HepG2 (cell line): ENCODE measurements around the gene HEXIM1. TPM values are rescaled to one million over a fixed set of nuclear protein-coding genes. Genes with fewer than 3 reads are reported as not detected.
A peak's percentile ranks its signal among the peaks of the same experiment; 100 is the strongest.

Experiments used
- ATAC-seq: fragments of 200-7000 bp; cut with Tn5 transposase; 3 replicates; pipeline ENCODE4 v1.9.1; 2020; ENCODE audit warnings: mild to moderate bottlenecking, moderate library complexity
- BruUV-seq: library from RNA; stranded (reverse); fragments of 400-500 nt; replicated peaks from 2 replicates; lab custom pipeline; 2021; lab: Mats Ljungman, UMichigan
- CTCF ChIA-PET: fragments of 300-600 bp; formaldehyde crosslinking; extraction: SDS; loops from one replicate; lab custom pipeline; 2021; ENCODE audit warnings: low total read pairs, inconsistent platforms, low intra/inter-chr PET ratio; lab: Yijun Ruan, JAX
- POLR2A ChIA-PET: fragments of 350-600 bp; sonication (Branson Sonifier 250); formaldehyde crosslinking; loops from one replicate; lab custom pipeline; 2020; ENCODE audit warnings: antibody characterized with exemption, inconsistent platforms; lab: Yijun Ruan, JAX
- DNase-seq: peaks from one replicate; pipeline ENCODE4 v3.0.0-alpha.2; 2015; ENCODE audit warnings: low spot score
- FAIRE-seq: peaks from 3 replicates; lab custom pipeline; 2011; peaks lifted over from hg19 to GRCh38; lab: Jason Lieb, UNC
- H2AFZ ChIP-seq: one replicate; pipeline ENCODE4 v1.6.1; 2011; ENCODE audit warnings: low read length, inconsistent platforms
- H3K27ac ChIP-seq: fragments of 300-600 bp; 3 replicates; pipeline ENCODE4 v1.8.0; 2011; ENCODE audit warnings: mixed run types, mild to moderate bottlenecking, mixed read lengths, low read length, inconsistent platforms; ENCODE audit not compliant: insufficient read depth; ENCODE audit errors: extremely low read length
- H3K27me3 ChIP-seq, 2 experiments: fragments of 200-600 bp in 1 of 2; 2 replicates in 1 of 2; 3 replicates in 1 of 2; pipeline versions ENCODE4 v1.6.0 to v1.8.0; 2011; ENCODE audit warnings: low read length in 2 of 2, mild to moderate bottlenecking in 2 of 2, moderate library complexity in 2 of 2, inconsistent platforms in 1 of 2; ENCODE audit not compliant: insufficient read depth in 2 of 2, control insufficient read depth in 1 of 2
- H3K36me3 ChIP-seq, 2 experiments: fragments of 200-600 bp in 1 of 2; replicated peaks in 1 of 2; 2 replicates in 1 of 2; 3 replicates in 1 of 2; pipeline versions ENCODE4 v1.5.1 to v1.8.0; 2011; ENCODE audit warnings: low read length in 2 of 2, inconsistent platforms in 1 of 2; ENCODE audit not compliant: insufficient read depth in 2 of 2, control insufficient read depth in 1 of 2
- H3K4me1 ChIP-seq: 2 replicates; pipeline ENCODE4 v1.5.1; 2012; ENCODE audit warnings: low read length, inconsistent platforms; ENCODE audit not compliant: insufficient read depth
- H3K4me2 ChIP-seq: 2 replicates; pipeline ENCODE4 v1.6.0; 2011; ENCODE audit warnings: low read depth, low read length, inconsistent platforms
- H3K4me3 ChIP-seq, 3 experiments: fragments of 200-600 bp in 1 of 3; sonication (generic), shearing (Covaris generic) in 1 of 3; replicated peaks in 1 of 3; 2 replicates each; pipeline ENCODE4 v1.5.1; 2011 to 2016; ENCODE audit warnings: low read length in 3 of 3, inconsistent platforms in 2 of 3, low read depth in 2 of 3, mild to moderate bottlenecking in 2 of 3, control low read depth in 1 of 3, mixed read lengths in 1 of 3; ENCODE audit not compliant: insufficient read depth in 1 of 3
- H3K79me2 ChIP-seq: one replicate; pipeline ENCODE4 v1.6.1; 2011; ENCODE audit warnings: low read length, inconsistent platforms; ENCODE audit not compliant: insufficient read depth
- H3K9ac ChIP-seq: 2 replicates; pipeline ENCODE4 v1.6.0; 2011; ENCODE audit warnings: mild to moderate bottlenecking, low read depth, low read length, inconsistent platforms; ENCODE audit not compliant: insufficient read depth
- H3K9me3 ChIP-seq: 2 replicates; pipeline ENCODE4 v1.5.1; 2012; ENCODE audit warnings: mild to moderate bottlenecking, low read length
- H4K20me1 ChIP-seq: 2 replicates; pipeline ENCODE4 v1.6.0; 2011; ENCODE audit warnings: inconsistent platforms, mild to moderate bottlenecking, low read length, moderate library complexity; ENCODE audit not compliant: insufficient read depth
- AHDC1 ChIP-seq: sonication (generic); formaldehyde crosslinking; IDR thresholded peaks from 2 replicates; pipeline ENCODE4 v1.5.1; 2020; ENCODE audit warnings: mild to moderate bottlenecking, missing genetic modification reagents, borderline replicate concordance
- DPF2 ChIP-seq: sonication (generic); formaldehyde crosslinking; IDR thresholded peaks from 2 replicates; pipeline ENCODE4 v1.4.0; 2020; ENCODE audit warnings: mild to moderate bottlenecking, low read depth, missing genetic modification reagents, borderline replicate concordance
- GPBP1L1 ChIP-seq: sonication (generic); formaldehyde crosslinking; IDR thresholded peaks from 2 replicates; pipeline ENCODE4 v1.5.0; 2020; ENCODE audit warnings: mild to moderate bottlenecking, missing genetic modification reagents
- MNT ChIP-seq: fragments of 450-650 bp; IDR thresholded peaks from 2 replicates; pipeline ENCODE4 v1.6.1; 2016
- RAD51 ChIP-seq: fragments of 450-650 bp; IDR thresholded peaks from 2 replicates; pipeline ENCODE4 v1.6.1; 2016; ENCODE audit warnings: borderline replicate concordance
- SUZ12 ChIP-seq: fragments of 150-350 bp; IDR thresholded peaks from 2 replicates; pipeline ENCODE4 v1.6.1; 2014; ENCODE audit warnings: low read depth, low read length
- TCF7L2 ChIP-seq: IDR thresholded peaks from 2 replicates; pipeline ENCODE4 v1.6.1; 2011; ENCODE audit warnings: mild to moderate bottlenecking, low read depth, low read length, moderate library complexity
- ZC3H13 ChIP-seq: sonication (generic); formaldehyde crosslinking; IDR thresholded peaks from 2 replicates; pipeline ENCODE4 v1.8.1; 2023; ENCODE audit warnings: mild to moderate bottlenecking, missing genetic modification reagents, moderate library complexity
- ZNF484 ChIP-seq: sonication (generic); formaldehyde crosslinking; IDR thresholded peaks from 2 replicates; pipeline ENCODE4 v1.5.1; 2020; ENCODE audit warnings: mild to moderate bottlenecking, low read depth, missing genetic modification reagents, borderline replicate concordance
- WGBS: methylation state at CpG from one replicate; pipeline ENCODE4 v1.1.6; 2017; ENCODE audit warnings: low lambda C conversion rate; 5-methylcytosine and 5-hydroxymethylcytosine counted together
- in situ Hi-C: cut with HindIII; loops from 2 replicates; pipeline ENCODE4 v1.10.0; 2017; ENCODE audit warnings: low pct_unique_long_range_greater_than_20kb; ENCODE audit not compliant: extremely low pct_ligation_motif_present
- intact Hi-C: fragments of 100-400 bp; cut with micrococcal nuclease; formaldehyde crosslinking; loops from one replicate; pipeline ENCODE4 v1.10.0; 2022; ENCODE audit not compliant: unreplicated experiment
- polyA plus RNA-seq, 8 experiments: library from polyadenylated mRNA; depleted of rRNA in 3 of 8; stranded (reverse) in 7 of 8; unstranded in 1 of 8; fragments of >200 nt; fragmentation: Illumina TruSeq in 4 of 8; extraction: Trizol in 4 of 8; gene quantifications; 2 replicates each; pipeline versions ENCODE4 v1.2.1 to v1.2.3, GENCODE V29; 2011 to 2016; ENCODE audit warnings: low read depth in 4 of 8, missing spikeins in 1 of 8, mixed read lengths in 1 of 8; ENCODE audit not compliant: insufficient read depth in 1 of 8
- total RNA-seq, 5 experiments: library from RNA; depleted of rRNA; stranded (reverse); fragments of >200 nt; fragmentation: Illumina TruSeq; extraction: Trizol; gene quantifications; 2 replicates each; pipeline ENCODE4 v1.2.3, GENCODE V29; 2016; ENCODE audit warnings: low read depth in 1 of 5
- TF ChIP-seq, protein P1 (sequence below): sonication (generic); formaldehyde crosslinking; IDR thresholded peaks from 2 replicates; pipeline ENCODE4 v1.9.0; 2021; ENCODE audit warnings: missing genetic modification reagents, borderline replicate concordance

Gene HEXIM1
- total and polyA plus RNA-seq, 2 of the 13 experiments (the other 11 are each of a cell fraction or from before 2014, with no cell fraction given) = 10.5 to 16.6 TPM

DNA sequence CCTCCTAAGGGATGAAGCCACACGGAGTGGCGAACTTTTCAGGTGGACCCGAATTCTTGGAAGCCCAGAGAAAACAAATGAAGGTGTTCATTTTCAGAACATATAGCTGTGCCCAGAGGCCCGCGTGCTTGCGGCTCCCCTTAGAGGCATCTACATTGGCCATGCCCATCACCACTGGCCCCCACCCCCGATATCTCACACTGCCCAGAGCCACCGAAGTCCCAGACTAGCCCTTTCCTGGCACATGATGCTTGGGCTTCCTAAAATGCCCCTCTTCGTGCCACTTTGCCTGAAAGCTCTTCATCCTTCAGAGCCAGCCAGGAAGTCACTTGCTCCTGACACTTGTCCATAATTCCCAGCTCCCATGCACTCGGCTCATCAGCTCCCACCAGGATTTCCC is 2.1 kb upstream of the HEXIM1 start (continued):
- TF ChIP-seq GPBP1L1 (CRISPR knock-in tag) = no peak
- TF ChIP-seq RAD51 = no peak
- TF ChIP-seq SUZ12 = no peak
- TF ChIP-seq ZC3H13 (CRISPR knock-in tag) = peak; percentile 13; the same call in 1 of the 2 replicates
- TF ChIP-seq, protein P1, sequence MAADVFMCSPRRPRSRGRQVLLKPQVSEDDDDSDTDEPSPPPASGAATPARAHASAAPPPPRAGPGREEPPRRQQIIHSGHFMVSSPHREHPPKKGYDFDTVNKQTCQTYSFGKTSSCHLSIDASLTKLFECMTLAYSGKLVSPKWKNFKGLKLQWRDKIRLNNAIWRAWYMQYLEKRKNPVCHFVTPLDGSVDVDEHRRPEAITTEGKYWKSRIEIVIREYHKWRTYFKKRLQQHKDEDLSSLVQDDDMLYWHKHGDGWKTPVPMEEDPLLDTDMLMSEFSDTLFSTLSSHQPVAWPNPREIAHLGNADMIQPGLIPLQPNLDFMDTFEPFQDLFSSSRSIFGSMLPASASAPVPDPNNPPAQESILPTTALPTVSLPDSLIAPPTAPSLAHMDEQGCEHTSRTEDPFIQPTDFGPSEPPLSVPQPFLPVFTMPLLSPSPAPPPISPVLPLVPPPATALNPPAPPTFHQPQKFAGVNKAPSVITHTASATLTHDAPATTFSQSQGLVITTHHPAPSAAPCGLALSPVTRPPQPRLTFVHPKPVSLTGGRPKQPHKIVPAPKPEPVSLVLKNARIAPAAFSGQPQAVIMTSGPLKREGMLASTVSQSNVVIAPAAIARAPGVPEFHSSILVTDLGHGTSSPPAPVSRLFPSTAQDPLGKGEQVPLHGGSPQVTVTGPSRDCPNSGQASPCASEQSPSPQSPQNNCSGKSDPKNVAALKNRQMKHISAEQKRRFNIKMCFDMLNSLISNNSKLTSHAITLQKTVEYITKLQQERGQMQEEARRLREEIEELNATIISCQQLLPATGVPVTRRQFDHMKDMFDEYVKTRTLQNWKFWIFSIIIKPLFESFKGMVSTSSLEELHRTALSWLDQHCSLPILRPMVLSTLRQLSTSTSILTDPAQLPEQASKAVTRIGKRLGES (CRISPR knock-in tag) = no peak
- TF ChIP-seq, all 625 proteins: peak for 3

DNA sequence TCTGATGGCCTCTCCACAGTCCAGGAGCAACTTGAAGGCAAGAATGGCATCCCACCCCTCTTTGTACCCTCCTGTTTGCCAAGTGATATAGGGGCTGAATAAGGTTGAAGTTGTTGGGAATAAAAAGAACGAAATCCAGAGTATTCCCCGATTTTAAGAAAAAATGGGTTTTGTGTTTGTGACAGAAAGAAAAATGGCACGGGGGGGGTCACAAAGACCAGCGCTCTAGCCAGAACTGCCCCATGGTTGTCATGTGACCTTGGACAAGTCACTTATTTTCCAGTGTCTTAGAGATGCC is 1.7 kb upstream of the HEXIM1 start:
- intact Hi-C loops = no loop called here
- no peak for TF ChIP-seq ZNF484 (CRISPR knock-in tag)
- no peak for TF ChIP-seq AHDC1
- no peak for TF ChIP-seq TCF7L2
- TF ChIP-seq DPF2 = no peak
- TF ChIP-seq MNT = no peak

More for the DNA sequence above, 1.7 kb upstream of the HEXIM1 start:
- 93% methylated on average over 4 of the region's 4 CpGs for WGBS
- in situ Hi-C loops = loop anchor here (5.0 kb wide), 2 partner anchors 51 to 101 kb away; no protein-coding TSS in a partner anchor
- H3K4me1 ChIP-seq = peaks cover 20% of the 10 kb centered on the region
- H4K20me1 ChIP-seq = peaks cover 32% of the 10 kb centered on the region
- DNase-seq (no peak), FAIRE-seq (peak; percentile 23), ATAC-seq (no peak)
- no peaks in the 10 kb centered on the region; a peak in 1 of 5 replicates for H3K36me3 ChIP-seq
- ChIA-PET POLR2A (interaction anchor here (0.8 to 19.8 kb wide), 3 partner anchors 11 to 51 kb away, joined by 3 to 2487 read pairs (median 8); partner anchors contain the start of genes ACBD4 and HEXIM2), CTCF (interaction anchor here (7.0 to 8.5 kb wide), 2 partner anchors 11 to 50 kb away, joined by 60 to 130 read pairs; partner anchors contain the start of gene ACBD4)
- H2AFZ ChIP-seq = no peak overlapping the region
- H3K27me3 ChIP-seq = no peaks in the 10 kb centered on the region; a peak in 2 of 5 replicates
- H3K27ac ChIP-seq = peak overlapping the region; percentile 97
- H3K4me3 ChIP-seq = peak overlapping the region in 2 of 3 experiments; percentile 81 to 88; a peak in 4 of 6 replicates
- no TSS peak for BruUV-seq
- peak overlapping the region; percentile 96 for H3K4me2 ChIP-seq
- no peaks in the 10 kb centered on the region for H3K9me3 ChIP-seq
- peaks cover 31% of the 10 kb centered on the region for H3K79me2 ChIP-seq
- peak overlapping the region; percentile 94 for H3K9ac ChIP-seq
